GM23338 (cell line): ENCODE data around the gene SLC12A7.

Experiments
- CTCF ChIP-seq, 2 experiments: fragments of 200-600 bp in 1 of 2; sonication (generic) in 1 of 2; conservative IDR thresholded peaks; 2 replicates each; pipeline versions ENCODE4 v1.5.1 to v1.6.1; 2016 to 2017; ENCODE audit warnings: antibody characterized with exemption in 2 of 2, low read depth in 2 of 2, mild to moderate bottlenecking in 2 of 2, moderate library complexity in 1 of 2
- EZH2 ChIP-seq: fragments of 200-600 bp; sonication (generic); IDR thresholded peaks from one replicate; pipeline ENCODE4 v1.8.0; 2017; ENCODE audit warnings: antibody characterized with exemption, mild to moderate bottlenecking, low read depth; ENCODE audit not compliant: unreplicated experiment
- EZH2phosphoT487 ChIP-seq: fragments of 200-600 bp; sonication (generic); IDR thresholded peaks from one replicate; pipeline ENCODE4 v1.8.1; 2018; ENCODE audit warnings: antibody characterized with exemption; ENCODE audit not compliant: unreplicated experiment
- JUNB ChIP-seq: IDR thresholded peaks from one replicate; pipeline ENCODE4 v1.6.1; 2016; ENCODE audit warnings: antibody characterized with exemption; ENCODE audit not compliant: unreplicated experiment
- POLR2AphosphoS5 ChIP-seq: IDR thresholded peaks from 2 replicates; pipeline ENCODE4 v1.6.1; 2016; ENCODE audit warnings: antibody characterized with exemption, low read depth
- REST ChIP-seq: IDR thresholded peaks from one replicate; pipeline ENCODE4 v1.6.1; 2018; ENCODE audit warnings: antibody characterized with exemption; ENCODE audit not compliant: unreplicated experiment
- STAT1 ChIP-seq: IDR thresholded peaks from one replicate; pipeline ENCODE4 v1.6.1; 2016; ENCODE audit warnings: antibody characterized with exemption; ENCODE audit not compliant: unreplicated experiment
- ZNF331 ChIP-seq: fragments of 250-450 bp; sonication (Bioruptor Pico); IDR thresholded peaks from 2 replicates; pipeline ENCODE4 v1.5.0; 2020; ENCODE audit warnings: low read depth, mild to moderate bottlenecking, moderate library complexity

GRCh38 chr5:1159341-1159675 lies 47.4 kb upstream of the SLC12A7 start:
- TF ChIP-seq CTCF (conservative IDR thresholded peaks at IDR 0.05; ENCODE audit: low read depth in 2 of 2) (no peak), EZH2phosphoT487 (no peak), EZH2 (no peak), REST (no peak), JUNB (no peak), POLR2AphosphoS5 (no peak), STAT1 (no peak), ZNF331 (CRISPR knock-in tag) (no peak)
